Stimulated activated CD4-positive, alpha-beta T cell treated with anti-CD3 and anti-CD28 coated beads, Interleukin-1b, Interleukin-23, amount 100 ng/mL, for 24 hours (primary cell): ENCODE results near the gene POC1B.

Experiments
- DNase-seq, 4 experiments: peaks; one replicate each; pipeline ENCODE4 v3.0.0-alpha.2; 2020; ENCODE audit warnings: low read depth in 4 of 4, low spot score in 1 of 4

Gene POC1B

GRCh38 chr12:89497467-89497866 lies 28.4 kb downstream of the POC1B start:
- DNase-seq = no peak

- DNase-seq = no peak
Observed at GRCh38 chr12:89497005-89497404, 28.8 kb downstream of the POC1B start.

DNA sequence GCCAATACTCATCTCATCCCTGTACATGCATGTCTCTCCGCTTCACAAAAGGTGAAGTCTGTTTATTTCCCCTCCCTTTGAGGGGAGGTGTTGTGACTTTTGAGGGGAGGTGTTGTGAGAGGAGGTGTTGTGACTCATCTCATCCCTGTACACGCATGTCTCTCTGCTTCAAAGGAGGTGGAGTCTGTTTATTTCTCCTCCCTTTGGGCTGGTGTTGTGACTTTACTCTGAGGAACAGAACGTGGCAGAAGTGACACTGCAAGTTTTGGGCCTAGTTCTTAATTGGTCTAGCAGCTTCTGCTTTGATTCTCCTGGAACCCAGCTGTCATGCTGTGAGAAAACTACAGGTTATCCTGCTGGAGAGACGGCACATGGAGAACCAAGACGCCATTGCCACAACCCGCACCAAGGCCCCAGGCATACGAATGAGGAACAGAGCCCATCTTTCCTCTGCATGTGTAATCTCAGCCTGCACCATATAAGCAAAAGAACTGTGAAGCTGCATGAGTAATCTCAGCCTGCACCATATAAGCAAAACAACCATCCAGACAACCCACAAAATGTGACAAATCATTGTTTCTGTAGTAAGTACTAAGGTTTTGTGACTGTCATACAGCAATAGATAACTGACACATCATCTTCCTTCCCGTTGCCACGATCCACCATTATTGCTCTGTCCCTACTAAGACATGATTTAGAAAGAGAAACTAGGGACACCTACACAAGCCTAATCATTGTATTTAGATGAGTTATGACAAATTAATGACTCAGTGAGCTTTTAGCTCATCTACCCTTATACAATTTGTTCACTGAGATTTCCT lies 31.2 kb downstream of the POC1B start:
- peak in 3 of 4 experiments; percentile 10 to 31 (median 15) for DNase-seq

GRCh38 chr12:89493670-89494302 lies 32.1 kb downstream of the POC1B start:
- no peak for DNase-seq

DNA sequence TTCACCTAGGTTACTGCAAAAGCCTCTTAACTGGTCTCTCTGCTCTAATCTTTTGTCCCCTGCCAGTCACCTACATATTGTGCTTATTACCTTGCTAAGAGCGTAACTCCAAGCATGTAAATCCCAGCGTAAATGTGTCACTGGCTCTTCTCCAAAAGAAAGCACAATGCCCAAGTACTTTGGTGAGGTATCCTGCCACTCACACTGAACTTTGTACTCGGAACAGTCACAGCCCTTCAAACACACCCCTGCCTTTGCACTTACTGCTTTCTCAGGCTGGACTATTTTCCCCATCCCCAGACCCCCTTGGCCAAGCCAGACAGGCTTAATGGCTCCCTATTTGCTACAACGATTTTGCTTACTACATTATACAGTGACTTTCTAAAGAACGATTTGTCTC lies 33.0 kb downstream of the POC1B start:
- DNase-seq = no peak

DNA sequence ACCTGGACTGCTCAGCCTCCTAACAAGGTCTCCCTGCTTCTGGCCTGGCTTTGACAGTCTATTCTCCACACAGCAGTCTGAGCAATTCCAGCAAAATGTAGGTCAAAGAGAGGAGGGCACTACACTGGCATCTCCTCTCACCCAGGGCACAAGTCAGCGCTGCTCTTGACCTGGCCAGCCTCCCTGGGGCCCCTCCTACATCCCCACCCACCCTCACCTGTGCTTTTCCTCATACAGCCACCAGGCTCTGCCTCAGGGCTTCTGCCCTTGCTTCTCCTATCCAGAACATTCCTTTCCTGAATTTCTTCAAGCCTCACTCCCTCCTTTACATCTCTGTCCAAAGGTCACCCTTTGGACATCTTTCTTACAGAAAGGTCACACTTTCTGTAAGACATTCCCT lies 34.9 kb downstream of the POC1B start:
- no peak for DNase-seq

- DNase-seq = no peak
Observed at GRCh38 chr12:89486264-89486663, 39.6 kb downstream of the POC1B start.

DNA sequence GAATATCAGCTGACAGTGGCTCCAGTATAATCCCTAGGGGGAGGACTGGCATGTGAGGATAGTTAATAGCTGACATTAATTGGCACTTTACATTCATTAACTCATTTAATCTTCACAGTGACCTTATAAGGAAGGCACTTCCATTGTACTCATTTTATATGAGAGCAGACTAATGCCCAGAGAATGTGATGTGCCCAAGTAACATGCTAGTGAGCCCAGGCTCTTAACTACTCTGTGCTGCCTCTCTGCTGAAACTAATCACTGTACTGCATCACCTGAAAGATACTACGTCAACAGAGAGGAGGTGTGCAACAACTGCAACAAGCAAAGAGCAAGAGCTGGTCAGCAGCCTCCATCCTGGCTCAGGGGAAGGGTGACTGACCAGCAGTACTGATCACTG lies 41.4 kb downstream of the POC1B start:
- DNase-seq = no peak

- no peak for DNase-seq
Observed at GRCh38 chr12:89481213-89481914, 44.5 kb downstream of the POC1B start.

DNA sequence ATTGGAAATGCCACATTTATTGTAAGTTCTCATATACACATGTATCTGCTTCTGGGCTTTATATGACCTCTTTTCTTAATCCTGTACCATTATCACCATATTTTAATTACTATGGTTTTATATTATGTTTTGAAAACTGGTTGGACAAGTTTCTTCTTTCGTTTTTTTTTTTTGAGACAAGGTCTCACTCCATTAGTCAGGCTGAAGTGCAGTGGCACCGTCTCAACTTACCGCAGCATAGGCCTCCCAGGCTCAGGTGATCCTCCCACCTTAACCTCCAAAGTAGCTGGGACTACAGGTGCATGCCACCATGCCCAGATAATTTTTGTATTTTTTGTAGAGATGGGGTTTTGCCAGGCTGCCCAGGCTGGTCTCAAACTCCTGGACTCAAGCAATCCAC lies 45.9 kb downstream of the POC1B start:
- DNase-seq = no peak

GRCh38 chr12:89477633-89478279 lies 48.1 kb downstream of the POC1B start:
- DNase-seq = no peak

DNA sequence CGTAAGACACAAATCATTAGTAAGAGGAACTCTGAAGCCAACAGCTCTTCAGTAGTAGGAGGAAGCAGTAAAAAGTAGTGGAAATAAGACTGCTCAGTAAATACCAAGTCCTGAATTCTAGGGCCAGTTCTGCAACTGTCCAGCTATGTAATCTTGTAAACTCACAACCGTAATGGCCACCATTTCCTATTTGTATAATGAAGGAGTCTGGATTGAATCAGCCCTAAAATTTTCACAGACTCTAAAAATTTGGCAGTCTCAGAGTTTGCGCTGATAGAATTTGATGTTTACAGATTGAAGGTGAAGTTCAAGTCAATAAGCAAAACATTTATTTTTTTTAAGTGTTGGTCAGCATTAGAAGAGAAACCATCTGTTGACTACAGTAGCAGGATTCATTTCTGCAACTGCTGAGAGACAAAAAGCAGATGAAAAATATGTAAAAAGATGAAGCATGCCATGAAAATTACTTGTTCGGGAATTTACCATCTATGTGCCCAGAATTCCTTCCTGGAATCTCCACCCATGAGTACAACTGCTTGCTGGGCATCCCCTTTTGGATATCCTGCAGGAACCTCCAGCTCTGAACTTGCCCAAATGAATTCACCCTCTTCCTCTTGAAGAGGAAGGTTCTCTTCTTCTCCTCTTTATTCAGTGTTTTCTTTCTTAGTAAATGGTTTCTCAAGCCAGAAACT lies 48.8 kb downstream of the POC1B start:
- no peak for DNase-seq

GRCh38 chr12:89476232-89476631 lies 49.6 kb downstream of the POC1B start:
- no peak for DNase-seq

- no peak for DNase-seq
Observed at GRCh38 chr12:89475203-89475990, 50.5 kb downstream of the POC1B start.

GRCh38 chr12:89474615-89475014 lies 51.2 kb downstream of the POC1B start:
- no peak for DNase-seq

DNA sequence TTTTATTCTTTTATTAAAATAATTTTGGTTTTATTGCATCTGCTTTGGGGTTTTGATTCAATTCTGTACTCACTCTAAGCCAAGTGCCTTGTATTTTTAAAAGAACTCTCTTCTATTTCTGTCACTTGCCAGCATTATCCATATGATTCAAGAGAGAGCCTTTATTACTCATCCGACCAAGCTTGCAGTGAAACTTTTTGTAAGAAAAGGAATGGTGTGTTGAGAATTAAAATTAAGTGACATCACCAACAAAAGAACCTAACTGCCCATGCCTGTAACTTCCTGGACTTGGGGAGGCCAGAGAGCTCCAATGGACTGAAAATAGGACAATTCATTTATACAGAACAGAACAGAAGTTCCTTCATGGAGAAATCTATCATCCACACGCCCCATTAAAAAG lies 53.3 kb downstream of the POC1B start:
- no peak for DNase-seq

DNA sequence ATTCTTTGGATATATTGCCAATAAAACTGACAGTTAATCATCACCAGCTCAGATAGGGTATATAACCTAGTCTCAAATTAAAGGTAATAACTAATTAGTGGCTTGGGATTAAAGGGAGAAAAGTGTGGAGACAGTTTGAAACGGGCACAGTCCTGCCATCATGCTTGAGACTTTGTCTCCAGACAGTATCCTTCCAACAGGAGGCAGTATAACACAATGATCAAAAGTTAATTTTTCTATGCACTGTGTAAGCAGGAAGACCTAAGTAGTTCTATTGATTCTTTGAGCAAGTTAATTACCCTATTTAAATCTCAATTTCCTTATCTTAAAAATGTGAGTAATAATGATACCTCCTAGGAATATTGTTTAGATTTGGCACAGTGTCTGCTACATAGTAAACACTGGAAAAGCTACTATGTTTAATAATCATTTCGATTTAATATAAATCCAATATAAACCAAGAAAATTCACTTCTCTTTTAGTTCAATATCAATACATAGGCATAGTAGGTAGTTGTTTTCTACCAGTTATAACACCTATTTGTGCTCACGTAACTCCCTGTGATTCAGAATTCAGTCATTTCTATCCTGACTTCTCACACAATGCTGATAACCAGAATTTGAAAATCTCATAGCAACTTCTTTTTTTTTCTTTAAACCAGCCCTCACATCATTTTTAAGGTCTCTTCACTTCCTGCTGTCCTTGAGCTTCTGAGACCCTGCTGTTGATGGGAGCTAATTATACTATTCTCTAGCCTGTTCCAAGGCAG lies 54.9 kb downstream of the POC1B start:
- DNase-seq = no peak

- no peak for DNase-seq
Observed at GRCh38 chr12:89469361-89469760, 56.5 kb downstream of the POC1B start.

DNA sequence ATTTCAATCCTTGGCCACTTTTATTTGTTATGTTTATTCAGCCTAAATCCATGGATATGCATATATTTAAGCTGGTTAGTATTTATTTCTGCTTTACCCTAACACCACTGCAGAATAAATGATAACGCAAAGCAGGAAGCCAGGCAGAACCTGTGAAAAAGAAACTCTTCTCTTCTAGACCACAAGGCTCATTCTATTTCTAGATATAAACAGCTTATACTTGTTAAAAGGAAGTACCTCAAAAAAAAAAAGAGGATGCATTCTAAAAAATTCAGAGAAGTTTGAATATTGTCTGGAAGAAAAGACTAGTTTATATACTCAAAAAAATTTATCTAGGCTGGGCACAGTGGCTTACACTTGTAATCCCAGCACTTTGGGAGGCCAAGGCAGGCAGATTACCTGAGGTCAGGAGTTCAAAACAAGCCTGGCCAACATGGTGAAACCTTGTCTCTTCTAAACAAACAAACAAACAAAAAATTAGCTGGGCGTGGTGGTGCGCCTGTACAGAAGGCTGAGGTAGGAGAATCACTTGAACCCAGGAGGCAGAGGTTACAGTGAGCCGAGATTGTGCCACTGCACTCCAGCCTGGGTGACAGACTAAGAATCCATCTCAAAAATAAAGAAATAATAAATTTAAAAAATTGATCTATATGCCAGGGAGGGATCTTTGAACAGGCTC lies 57.1 kb downstream of the POC1B start:
- no peak for DNase-seq
